Activated CD4-positive, alpha-beta T cell treated with anti-CD3 and anti-CD28 coated beads for 36 hours (primary cell): ENCODE data around the gene KCNQ1OT1. TPM values are rescaled to one million over a fixed set of nuclear protein-coding genes. Genes with fewer than 3 reads are reported as not detected.

Source experiments
- ATAC-seq: fragments of 200-7000 bp; cut with Tn5 transposase; one replicate; pipeline ENCODE4 v1.10.0; 2021; ENCODE audit warnings: mild to moderate bottlenecking, moderate library complexity
- CTCF ChIA-PET: fragments of 350-600 bp; sonication (Branson Sonifier 250); formaldehyde crosslinking; loops from one replicate; lab custom pipeline; 2021; ENCODE audit warnings: antibody characterized with exemption; lab: Charles Lee
- POLR2A ChIA-PET: fragments of 350-600 bp; sonication (Branson Sonifier 250); formaldehyde crosslinking; loops from one replicate; lab custom pipeline; 2021; ENCODE audit warnings: antibody characterized with exemption, inconsistent platforms; lab: Charles Lee
- DNase-seq: peaks from one replicate; pipeline ENCODE4 v3.0.0-alpha.2; 2020
- H3K27ac Mint-ChIP-seq: one replicate; pipeline ENCODE4 v1.8.0; 2021; ENCODE audit warnings: mixed read lengths
- H3K27me3 Mint-ChIP-seq: one replicate; pipeline ENCODE4 v1.8.0; 2021; ENCODE audit warnings: mixed read lengths
- H3K36me3 Mint-ChIP-seq: one replicate; pipeline ENCODE4 v1.8.0; 2021; ENCODE audit warnings: low read depth, mixed read lengths
- H3K4me1 Mint-ChIP-seq: one replicate; pipeline ENCODE4 v1.8.0; 2021; ENCODE audit warnings: mixed read lengths
- H3K4me3 Mint-ChIP-seq: one replicate; pipeline ENCODE4 v1.8.0; 2021; ENCODE audit warnings: mild to moderate bottlenecking, moderate library complexity, mixed read lengths
- H3K9me3 Mint-ChIP-seq: one replicate; pipeline ENCODE4 v1.8.0; 2021; ENCODE audit warnings: low read depth, mixed read lengths
- intact Hi-C, 2 experiments: fragments of 100-400 bp; cut with DNase I in 1 of 2; cut with micrococcal nuclease in 1 of 2; formaldehyde crosslinking; loops; one replicate each; pipeline versions ENCODE4 v1.14.2 to v1.15.1; 2022 to 2024; cut with DNase I, micrococcal nuclease
- total RNA-seq, 2 experiments: library from RNA; stranded (reverse); gene quantifications; one replicate each; pipeline ENCODE4 v1.2.3, GENCODE V29; 2021

The KCNQ1OT1 gene
- total RNA-seq, 2 experiments from 2014 or later, result 0.16 TPM

DNA sequence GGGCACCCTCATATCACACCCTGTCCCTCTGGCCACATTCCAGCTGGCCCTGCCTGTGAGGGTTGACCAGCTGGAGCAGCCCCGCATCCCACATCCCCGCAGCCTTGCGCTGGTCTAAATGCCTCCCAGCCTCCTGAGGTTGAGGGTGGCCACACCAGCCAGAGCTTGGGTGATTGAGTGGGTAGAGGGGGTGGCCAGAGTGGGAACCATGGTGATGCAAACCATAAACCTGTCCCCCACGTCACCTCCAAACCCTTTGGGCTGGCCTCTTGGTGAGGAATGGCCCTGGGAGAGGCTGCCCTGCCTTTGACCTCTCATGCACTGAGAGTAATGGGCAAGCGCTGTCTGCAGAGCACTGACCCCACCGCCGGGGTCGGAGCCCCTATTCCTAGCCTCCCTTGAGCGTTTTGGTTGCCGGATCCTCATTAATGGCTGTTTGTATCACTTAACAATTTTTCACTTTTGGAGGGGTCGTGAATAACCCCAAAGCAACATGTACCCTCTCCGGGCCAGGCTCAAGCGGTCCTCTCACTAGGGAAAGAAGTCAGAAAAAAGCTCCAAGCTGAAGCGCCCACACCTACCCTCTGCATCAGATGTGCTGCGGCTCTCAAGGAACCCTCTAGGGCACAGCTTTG lies 16.0 kb upstream of the KCNQ1OT1 start:
- H3K4me1 Mint-ChIP-seq, result no peaks in the 10 kb centered on the region
- intact Hi-C loops, result no loop called here

DNA sequence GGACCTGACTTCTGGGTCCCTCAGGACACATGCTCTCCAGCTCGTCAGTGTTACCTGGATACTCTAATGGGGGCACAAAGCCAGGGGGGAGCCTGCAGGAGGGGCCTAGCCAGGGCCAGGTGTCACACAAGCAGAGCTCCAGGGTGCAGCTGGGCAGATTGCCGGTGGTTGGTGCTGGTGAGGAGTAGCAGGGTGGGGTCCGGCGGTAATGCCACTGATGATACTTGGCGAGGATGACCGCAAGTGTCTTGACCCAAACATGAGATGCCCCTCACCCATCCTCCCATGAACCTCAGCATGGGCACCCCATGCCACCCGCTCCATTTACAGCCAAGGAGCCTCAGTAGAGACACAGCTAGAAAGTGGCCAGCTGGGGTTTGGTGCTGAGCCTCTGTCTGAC lies 15.1 kb upstream of the KCNQ1OT1 start:
- intact Hi-C loops, result no loop called here
- Mint-ChIP-seq H3K9me3 (peaks cover 4% of the 10 kb centered on the region), H3K27me3 (no peaks in the 10 kb centered on the region), H3K36me3 (peaks cover 6% of the 10 kb centered on the region), H3K4me1 (no peaks in the 10 kb centered on the region), H3K4me3 (no peak overlapping the region), H3K27ac (no peak overlapping the region)
- DNase-seq, result no peak
- CTCF ChIA-PET, result no interaction called here
- POLR2A ChIA-PET, result interaction anchor here (0.7 kb wide), 1 partner anchor 58 kb away, joined by 3 read pairs; no protein-coding TSS in a partner anchor
- ATAC-seq, result no peak

More for the DNA sequence above, 16.0 kb upstream of the KCNQ1OT1 start:
- no peaks in the 10 kb centered on the region for H3K27me3 Mint-ChIP-seq
- ChIA-PET CTCF (no interaction called here), POLR2A (no interaction called here)
- H3K9me3 Mint-ChIP-seq, result no peaks in the 10 kb centered on the region
- no peak for DNase-seq
- no peaks in the 10 kb centered on the region for H3K36me3 Mint-ChIP-seq
- H3K4me3 Mint-ChIP-seq, result no peak overlapping the region
- H3K27ac Mint-ChIP-seq, result no peak overlapping the region
- no peak for ATAC-seq

DNA sequence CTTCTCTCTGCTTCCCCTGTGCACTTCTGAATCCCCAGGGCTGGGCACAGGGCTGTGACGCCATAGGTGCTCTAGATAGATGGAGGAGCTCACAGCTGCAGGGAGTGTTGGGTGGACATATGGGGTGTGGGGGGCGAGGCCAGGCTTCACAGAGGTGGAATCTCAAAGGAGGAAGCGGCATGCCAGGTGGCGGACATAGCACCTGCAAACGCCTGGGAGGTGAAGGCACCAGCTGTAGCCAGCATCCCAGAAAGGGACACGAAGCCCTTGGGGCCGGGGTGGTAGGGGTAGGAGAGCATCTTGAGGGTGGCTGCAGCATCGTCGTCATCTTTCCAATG lies 14.6 kb upstream of the KCNQ1OT1 start:
- Mint-ChIP-seq H3K27ac (no peak overlapping the region), H3K36me3 (peaks cover 10% of the 10 kb centered on the region), H3K27me3 (no peaks in the 10 kb centered on the region), H3K4me1 (no peaks in the 10 kb centered on the region), H3K4me3 (no peak overlapping the region), H3K9me3 (peaks cover 4% of the 10 kb centered on the region)
- CTCF ChIA-PET, result no interaction called here
- ATAC-seq (no peak), DNase-seq (no peak)
- POLR2A ChIA-PET, result no interaction called here
- intact Hi-C loops, result no loop called here

DNA sequence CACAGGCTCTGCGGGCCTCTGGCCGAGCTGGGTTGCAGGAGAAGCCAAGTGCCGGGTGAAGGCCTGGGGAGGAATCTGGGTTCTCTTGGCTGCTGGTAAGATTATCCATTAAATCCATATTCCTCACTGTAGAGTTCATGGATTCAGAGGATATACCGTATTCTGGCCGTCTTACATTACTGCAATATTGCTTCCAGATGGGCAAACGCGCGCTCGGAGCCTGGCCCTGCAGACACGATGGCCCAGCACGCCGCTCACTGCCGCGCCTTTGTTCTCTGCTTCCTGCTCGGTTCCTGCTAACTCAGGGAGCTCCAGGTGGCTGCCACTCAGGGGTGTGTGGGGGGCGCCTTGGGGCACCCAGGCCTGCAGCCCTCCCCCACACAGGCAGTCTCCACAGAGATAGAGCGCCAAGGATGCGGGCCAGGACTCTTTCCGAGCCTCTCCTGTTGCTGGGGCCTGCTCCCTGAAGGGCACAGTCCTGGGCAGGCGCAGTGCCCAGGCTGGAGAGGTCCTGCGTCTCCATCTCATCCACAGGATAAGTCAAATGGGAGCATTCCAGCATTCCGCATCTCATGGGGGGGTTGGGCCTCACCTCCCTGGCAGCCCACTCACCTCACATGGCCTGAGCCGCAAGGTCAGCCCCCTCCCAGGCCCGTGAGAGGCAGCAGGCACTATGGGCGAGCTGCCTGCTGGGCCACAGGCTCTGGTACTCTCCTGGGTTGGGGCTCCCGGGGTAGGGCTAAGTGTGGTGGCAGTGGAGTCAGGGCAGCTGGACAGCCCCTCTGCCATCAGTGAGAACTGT lies 14.1 kb upstream of the KCNQ1OT1 start:
- H3K27me3 Mint-ChIP-seq, result no peaks in the 10 kb centered on the region
- no peaks in the 10 kb centered on the region for H3K4me1 Mint-ChIP-seq
- ChIA-PET CTCF (interaction anchor here (0.7 to 1.1 kb wide), 2 partner anchors 11 to 108 kb away, joined by 3 to 4 read pairs; no protein-coding TSS in a partner anchor), POLR2A (no interaction called here)
- ATAC-seq (no peak), DNase-seq (no peak)
- peaks cover 10% of the 10 kb centered on the region for H3K36me3 Mint-ChIP-seq
- peaks cover 4% of the 10 kb centered on the region for H3K9me3 Mint-ChIP-seq
- H3K4me3 Mint-ChIP-seq, result no peak overlapping the region
- no peak overlapping the region for H3K27ac Mint-ChIP-seq
- intact Hi-C loops, result no loop called here

DNA sequence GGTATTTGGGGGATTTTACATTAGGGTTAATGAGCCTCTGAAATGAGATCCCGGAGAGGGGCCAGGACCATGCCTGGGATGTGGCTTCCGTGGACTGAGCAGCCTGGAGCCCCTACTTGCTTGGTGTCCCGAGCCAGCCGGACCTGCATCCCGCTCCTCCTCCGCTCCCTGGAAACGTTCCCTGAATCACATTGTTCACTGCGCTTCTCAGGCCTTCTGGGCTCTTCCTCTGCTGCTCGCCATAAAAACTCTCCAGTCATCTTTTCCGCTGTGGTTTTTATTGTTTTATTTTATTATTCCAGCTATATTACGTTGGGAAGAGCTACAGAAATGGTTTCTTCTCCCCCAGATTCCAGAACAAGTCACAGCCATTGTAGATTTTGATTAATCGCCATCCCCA lies 13.3 kb upstream of the KCNQ1OT1 start:
- no peak for DNase-seq
- Mint-ChIP-seq H3K4me1 (no peaks in the 10 kb centered on the region), H3K36me3 (peaks cover 10% of the 10 kb centered on the region), H3K27ac (no peak overlapping the region), H3K27me3 (no peaks in the 10 kb centered on the region), H3K4me3 (no peak overlapping the region), H3K9me3 (peaks cover 4% of the 10 kb centered on the region)
- no peak for ATAC-seq
- ChIA-PET CTCF (interaction anchor here (0.7 to 1.1 kb wide), 2 partner anchors 12 to 109 kb away, joined by 3 to 4 read pairs; no protein-coding TSS in a partner anchor), POLR2A (no interaction called here)
- intact Hi-C loops, result no loop called here

DNA sequence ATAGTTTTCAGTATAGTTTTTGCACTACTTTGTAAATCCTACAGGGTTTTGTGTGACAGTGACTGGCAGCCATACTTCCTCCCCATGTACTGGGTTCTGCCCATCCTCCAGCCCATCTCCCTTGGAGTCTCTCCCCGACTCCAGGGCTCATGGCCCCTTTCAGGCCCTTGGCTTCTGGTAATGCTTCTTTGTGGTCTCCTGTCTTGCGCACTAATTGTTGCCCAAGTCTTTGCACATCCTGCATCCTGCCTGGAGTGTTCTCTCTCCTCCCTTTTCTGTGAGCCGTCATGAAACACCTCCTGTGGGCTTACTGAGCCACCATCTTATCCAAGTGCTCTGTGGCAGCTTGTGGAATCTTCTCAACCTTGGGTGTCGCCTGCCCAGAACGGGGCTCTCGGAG lies 11.4 kb upstream of the KCNQ1OT1 start:
- peaks cover 4% of the 10 kb centered on the region for H3K9me3 Mint-ChIP-seq
- H3K36me3 Mint-ChIP-seq, result peaks cover 10% of the 10 kb centered on the region
- H3K27ac Mint-ChIP-seq, result no peak overlapping the region
- H3K27me3 Mint-ChIP-seq, result no peaks in the 10 kb centered on the region
- no peaks in the 10 kb centered on the region for H3K4me1 Mint-ChIP-seq
- CTCF ChIA-PET, result no interaction called here
- no peak for ATAC-seq
- intact Hi-C loops, result no loop called here
- POLR2A ChIA-PET, result no interaction called here
- no peak for DNase-seq
- no peak overlapping the region for H3K4me3 Mint-ChIP-seq

DNA sequence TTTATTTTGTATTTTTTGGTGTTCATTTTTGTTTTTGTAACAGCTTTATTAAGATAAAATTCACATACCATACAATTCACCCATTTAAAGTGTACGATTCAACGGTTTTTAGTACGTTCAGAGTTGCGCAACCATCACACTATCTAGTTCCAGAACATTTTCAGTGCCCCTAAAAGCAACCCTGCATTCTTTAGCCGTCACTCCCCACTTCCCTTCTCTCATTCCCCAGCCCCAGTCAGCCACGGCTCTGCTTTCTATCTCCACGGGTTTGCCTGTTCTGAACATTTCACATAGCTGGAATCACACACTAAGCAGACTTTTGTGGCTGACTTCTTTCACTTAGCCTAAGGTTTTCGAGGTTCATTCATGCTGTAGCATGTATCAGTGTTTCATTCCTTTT lies 9.6 kb upstream of the KCNQ1OT1 start:
- intact Hi-C loops, result no loop called here
- ChIA-PET POLR2A (no interaction called here), CTCF (interaction anchor here (0.6 kb wide), 1 partner anchor 80 kb away, joined by 3 read pairs; no protein-coding TSS in a partner anchor)
- Mint-ChIP-seq H3K27me3 (no peaks in the 10 kb centered on the region), H3K27ac (no peak overlapping the region), H3K36me3 (peaks cover 12% of the 10 kb centered on the region), H3K4me1 (no peaks in the 10 kb centered on the region), H3K9me3 (peaks cover 7% of the 10 kb centered on the region), H3K4me3 (no peak overlapping the region)
- DNase-seq, result no peak
- ATAC-seq, result no peak

DNA sequence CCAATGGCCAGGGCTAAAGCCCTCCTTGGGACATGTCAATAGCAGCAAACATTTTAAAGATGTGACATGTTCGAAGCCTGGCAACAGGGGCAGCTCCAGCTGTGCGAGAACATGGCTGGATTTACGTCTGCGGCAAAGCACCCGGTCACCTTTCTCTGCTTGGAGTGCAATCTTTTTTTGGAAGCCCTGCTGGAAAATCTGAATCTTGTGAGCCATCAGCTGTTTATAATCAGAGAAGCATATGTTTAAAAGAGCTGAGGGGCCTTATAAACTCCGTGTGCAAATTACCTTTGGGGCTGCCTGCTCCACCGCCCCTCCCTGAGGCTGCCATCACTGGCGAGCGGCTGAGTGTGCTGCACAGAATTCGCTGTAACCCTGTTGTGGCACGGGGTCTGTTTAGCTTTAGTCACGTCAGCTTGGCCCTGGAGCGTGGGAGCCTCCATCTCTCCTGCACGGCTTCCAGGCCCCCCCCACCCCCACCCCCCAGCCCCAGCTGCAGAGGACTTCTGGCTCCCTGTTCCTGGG lies 9.0 kb upstream of the KCNQ1OT1 start:
- no peak overlapping the region for H3K27ac Mint-ChIP-seq
- ChIA-PET POLR2A (no interaction called here), CTCF (interaction anchor here (0.6 kb wide), 1 partner anchor 80 kb away, joined by 3 read pairs; no protein-coding TSS in a partner anchor)
- H3K27me3 Mint-ChIP-seq, result no peaks in the 10 kb centered on the region
- intact Hi-C loops, result no loop called here
- ATAC-seq (no peak), DNase-seq (no peak)
- H3K4me1 Mint-ChIP-seq, result no peaks in the 10 kb centered on the region
- peaks cover 12% of the 10 kb centered on the region for H3K36me3 Mint-ChIP-seq
- H3K9me3 Mint-ChIP-seq, result peaks cover 7% of the 10 kb centered on the region
- H3K4me3 Mint-ChIP-seq, result no peak overlapping the region

DNA sequence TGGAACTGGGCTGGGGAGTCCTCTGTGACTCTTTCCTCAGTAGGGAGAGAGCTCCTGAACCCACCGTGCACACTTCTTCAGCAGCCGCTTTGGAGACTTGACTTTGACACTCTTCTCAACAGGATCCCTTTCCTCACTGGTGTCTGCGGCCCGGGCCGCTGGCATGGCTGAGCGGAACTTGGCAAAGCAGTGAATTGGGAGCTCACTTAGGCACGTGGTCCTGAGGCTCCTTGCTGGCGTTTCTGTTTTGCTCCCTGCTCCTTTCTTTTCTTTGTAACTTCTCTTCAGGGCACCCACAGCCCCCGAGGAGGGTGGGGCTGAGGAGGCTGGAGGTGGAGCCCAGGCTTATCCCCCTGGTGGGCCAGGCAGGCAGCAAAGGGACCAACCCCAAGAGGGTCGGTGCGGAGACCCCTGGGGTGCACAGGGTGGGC lies 8.4 kb upstream of the KCNQ1OT1 start:
- Mint-ChIP-seq H3K27ac (no peak overlapping the region), H3K36me3 (peaks cover 12% of the 10 kb centered on the region), H3K4me3 (no peak overlapping the region), H3K4me1 (no peaks in the 10 kb centered on the region), H3K27me3 (no peaks in the 10 kb centered on the region), H3K9me3 (peaks cover 7% of the 10 kb centered on the region)
- ChIA-PET POLR2A (no interaction called here), CTCF (no interaction called here)
- intact Hi-C loops, result no loop called here
- DNase-seq, result no peak
- ATAC-seq, result no peak

DNA sequence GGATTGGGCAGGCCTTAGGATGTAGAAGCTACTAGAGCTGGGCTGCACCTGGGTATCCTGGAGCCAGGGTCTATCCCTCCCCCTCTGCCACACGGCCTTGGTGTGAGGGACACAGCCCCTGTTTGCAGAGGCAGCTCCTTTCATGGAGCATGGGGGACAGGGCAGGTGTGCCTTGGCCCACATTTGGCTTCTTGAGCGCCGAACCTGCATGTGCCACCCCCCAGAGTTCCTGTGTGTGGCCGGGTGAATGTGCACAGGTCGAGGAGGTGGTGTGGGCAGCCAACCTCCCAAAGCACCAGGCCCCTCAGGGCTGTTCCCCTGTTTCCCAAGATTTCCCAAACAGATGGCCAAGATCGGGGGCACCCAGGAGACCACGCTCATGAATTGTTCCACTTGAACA lies 7.9 kb upstream of the KCNQ1OT1 start:
- no peaks in the 10 kb centered on the region for H3K4me1 Mint-ChIP-seq
- H3K9me3 Mint-ChIP-seq, result peaks cover 7% of the 10 kb centered on the region
- no peak for ATAC-seq
- ChIA-PET CTCF (no interaction called here), POLR2A (no interaction called here)
- no peak for DNase-seq
- intact Hi-C loops, result no loop called here
- H3K27me3 Mint-ChIP-seq, result no peaks in the 10 kb centered on the region
- no peak overlapping the region for H3K4me3 Mint-ChIP-seq
- H3K27ac Mint-ChIP-seq, result no peak overlapping the region
- H3K36me3 Mint-ChIP-seq, result peaks cover 12% of the 10 kb centered on the region

DNA sequence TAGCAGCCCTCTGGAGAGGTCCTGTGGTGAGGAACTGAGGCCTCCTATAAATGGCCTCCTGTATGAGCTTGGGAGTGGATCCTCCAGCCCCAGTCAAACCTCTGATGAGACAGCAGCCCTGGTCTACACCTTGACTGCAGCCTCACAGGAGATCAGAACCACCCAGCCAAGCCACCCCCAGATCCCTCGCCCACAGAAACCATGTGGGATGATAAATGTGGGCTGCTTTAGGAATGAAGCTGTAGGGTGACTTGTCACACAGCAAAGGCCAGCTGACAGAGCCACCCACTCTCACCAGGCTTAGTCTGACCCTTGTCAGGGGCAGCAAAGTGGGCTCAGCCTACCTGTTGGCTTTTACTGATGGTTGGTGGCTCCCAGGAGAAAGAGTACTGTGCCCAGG lies 6.5 kb upstream of the KCNQ1OT1 start:
- Mint-ChIP-seq H3K36me3 (peaks cover 12% of the 10 kb centered on the region), H3K27ac (no peak overlapping the region), H3K4me1 (no peaks in the 10 kb centered on the region), H3K9me3 (peaks cover 7% of the 10 kb centered on the region), H3K27me3 (no peaks in the 10 kb centered on the region), H3K4me3 (no peak overlapping the region)
- CTCF ChIA-PET, result no interaction called here
- POLR2A ChIA-PET, result no interaction called here
- DNase-seq (no peak), ATAC-seq (no peak)
- intact Hi-C loops, result no loop called here
